NCI-H1092 treated with DMSO at 0.1 percent for 48 hours (cell line): ENCODE measurements around the gene ACOT4.
A peak's percentile ranks its signal among the peaks of the same experiment; 100 is the strongest.
"Not testable (repeated sequence)": the region's sequence is repeated elsewhere in the genome, so short reads cannot be mapped to it uniquely, and the experiment has no call there.

Experiments used
- DNase-seq: peaks from one replicate; lab custom pipeline; 2025; lab: John Stamatoyannopoulos, UW

ACOT4 gene

DNA sequence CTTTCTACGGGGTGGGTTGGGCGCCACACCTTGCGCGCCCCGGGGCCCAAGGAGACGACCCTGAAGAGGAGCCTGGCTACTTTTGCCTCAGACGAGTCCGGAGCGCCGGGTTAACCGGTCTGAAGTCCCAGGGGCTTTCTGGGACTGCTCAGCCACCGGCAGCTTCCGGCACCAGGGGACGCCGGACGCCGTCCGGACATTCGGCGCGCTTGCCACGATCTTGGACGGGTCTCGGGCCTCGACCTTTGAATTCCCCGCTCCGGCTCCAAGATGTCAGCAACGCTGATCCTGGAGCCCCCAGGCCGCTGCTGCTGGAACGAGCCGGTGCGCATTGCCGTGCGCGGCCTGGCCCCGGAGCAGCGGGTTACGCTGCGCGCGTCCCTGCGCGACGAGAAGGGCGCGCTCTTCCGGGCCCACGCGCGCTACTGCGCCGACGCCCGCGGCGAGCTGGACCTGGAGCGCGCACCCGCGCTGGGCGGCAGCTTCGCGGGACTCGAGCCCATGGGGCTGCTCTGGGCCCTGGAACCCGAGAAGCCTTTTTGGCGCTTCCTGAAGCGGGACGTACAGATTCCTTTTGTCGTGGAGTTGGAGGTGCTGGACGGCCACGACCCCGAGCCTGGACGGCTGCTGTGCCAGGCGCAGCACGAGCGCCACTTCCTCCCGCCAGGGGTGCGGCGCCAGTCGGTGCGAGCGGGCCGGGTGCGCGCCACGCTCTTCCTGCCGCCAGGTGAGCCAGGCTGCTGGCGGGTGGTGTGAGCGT is at the start of gene ACOT4:
TSS of gene ACOT4 (plus strand) at position 184 of the 760 bp plus-strand sequence. CDS start at position 271, 87 bp downstream.
- peak; percentile 51 for DNase-seq

DNA sequence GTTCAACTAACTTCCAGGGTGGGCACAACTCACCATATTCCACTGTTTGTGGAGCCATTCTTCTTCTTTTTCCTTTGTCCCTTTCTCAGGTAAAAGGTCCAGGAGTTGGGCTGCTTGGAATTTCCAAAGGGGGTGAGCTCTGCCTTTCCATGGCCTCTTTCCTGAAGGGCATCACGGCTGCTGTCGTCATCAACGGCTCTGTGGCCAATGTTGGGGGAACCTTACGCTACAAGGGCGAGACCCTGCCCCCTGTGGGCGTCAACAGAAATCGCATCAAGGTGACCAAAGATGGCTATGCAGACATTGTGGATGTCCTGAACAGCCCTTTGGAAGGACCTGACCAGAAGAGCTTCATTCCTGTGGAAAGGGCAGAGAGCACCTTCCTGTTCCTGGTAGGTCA is 48.7 kb upstream of the ACOT4 start:
- DNase-seq = not testable (repeated sequence)

GRCh38 chr14:73545353-73545752 is 46.3 kb upstream of the ACOT4 start:
- not testable (repeated sequence) for DNase-seq

DNA sequence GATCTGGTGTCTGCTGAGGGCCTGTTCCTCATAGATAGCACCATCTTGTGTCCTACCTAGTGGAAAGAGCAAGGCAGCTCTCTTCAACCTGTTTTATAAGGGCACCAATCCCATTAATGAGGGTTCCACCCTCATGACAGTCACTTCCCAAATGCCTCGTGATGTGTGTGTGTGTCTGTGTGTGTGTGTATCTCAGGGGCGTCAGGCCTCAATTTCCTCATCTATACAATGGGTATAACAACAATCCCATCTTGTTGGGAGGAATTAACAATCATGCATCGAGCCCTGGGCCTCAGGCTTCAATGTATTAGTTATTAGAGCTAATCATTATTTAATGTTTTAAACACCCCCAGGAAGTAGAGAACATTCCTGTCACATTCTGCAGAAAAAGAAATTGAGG is 42.6 kb upstream of the ACOT4 start:
- DNase-seq = not testable (repeated sequence)

DNA sequence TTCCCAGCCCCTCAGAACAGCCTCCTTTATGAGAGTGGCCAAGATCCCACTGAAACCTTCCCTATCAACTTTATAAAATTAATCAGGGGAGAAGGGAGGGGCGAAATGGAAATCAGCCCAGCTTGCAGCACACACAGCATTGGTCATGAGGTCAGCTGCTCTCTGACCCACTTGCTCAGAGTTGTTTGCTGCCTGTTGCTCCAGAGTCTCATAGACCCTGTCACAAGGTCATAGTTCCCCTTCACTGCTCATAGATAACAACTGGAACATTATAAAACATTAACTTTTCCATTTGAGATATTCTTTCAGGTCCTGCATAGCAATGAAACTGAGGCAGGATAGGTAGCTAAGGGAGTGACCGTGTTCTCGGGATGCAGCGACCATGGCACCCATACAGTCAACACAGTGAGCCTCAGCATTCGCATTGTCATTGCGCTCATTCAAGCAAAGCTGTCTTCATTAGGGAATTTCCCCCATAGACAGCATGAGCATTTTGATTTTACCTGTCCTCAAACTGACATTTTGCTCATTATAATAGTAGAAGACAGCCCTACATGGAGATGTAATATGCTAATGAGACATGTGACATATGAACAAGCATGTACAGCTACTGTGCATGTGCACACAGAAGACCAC is 41.7 kb upstream of the ACOT4 start:
- not testable (repeated sequence) for DNase-seq

DNA sequence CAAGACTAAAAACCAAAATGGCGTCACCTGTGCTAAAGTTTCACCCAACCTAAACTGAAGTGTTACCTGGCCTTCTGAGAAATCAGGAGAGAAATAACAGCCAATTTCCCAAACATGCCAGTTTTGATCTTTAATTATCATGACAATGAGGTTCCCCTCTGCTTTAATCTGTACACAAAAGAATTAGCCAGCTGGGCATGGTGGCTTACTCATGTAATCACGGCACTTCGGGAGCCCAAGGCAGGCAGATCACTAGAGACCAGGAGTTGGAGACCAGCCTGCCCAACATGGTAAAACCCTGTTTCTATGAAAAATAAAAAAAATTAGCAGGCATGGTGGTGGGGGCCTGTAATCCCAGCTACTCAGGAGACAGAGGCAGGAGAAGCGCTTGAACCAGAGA is 37.8 kb upstream of the ACOT4 start:
- DNase-seq = no peak

DNA sequence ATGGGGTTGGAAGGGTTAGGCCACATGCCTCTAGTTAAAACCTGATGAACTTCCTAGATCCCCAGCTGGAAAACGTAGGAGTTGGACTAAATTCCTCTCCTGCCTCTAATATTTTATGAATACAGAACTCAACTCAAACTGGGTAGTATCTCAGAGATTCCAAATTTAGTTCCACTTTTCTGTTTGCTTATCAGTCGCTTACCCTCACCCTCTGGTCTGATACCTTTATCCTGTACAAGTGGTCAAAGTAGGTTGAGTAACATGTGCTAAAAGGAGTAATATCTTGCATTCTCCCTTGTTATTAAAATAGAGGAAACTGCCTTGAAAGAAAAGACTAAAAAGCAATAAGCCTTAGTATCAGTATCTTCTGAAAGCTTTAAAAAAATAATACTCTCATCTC is 34.5 kb upstream of the ACOT4 start:
- DNase-seq = not testable (repeated sequence)

- not testable (repeated sequence) for DNase-seq
These were observed 33.4 kb upstream of the ACOT4 start for GRCh38 chr14:73558238-73558637.

- DNase-seq = not testable (repeated sequence)
These were observed 29.4 kb upstream of the ACOT4 start for GRCh38 chr14:73562256-73562655.

GRCh38 chr14:73562696-73563095 is 29.0 kb upstream of the ACOT4 start:
- DNase-seq = not testable (repeated sequence)

GRCh38 chr14:73566431-73566830 is 25.2 kb upstream of the ACOT4 start:
- not testable (repeated sequence) for DNase-seq

GRCh38 chr14:73566935-73567334 is 24.7 kb upstream of the ACOT4 start:
- not testable (repeated sequence) for DNase-seq

DNA sequence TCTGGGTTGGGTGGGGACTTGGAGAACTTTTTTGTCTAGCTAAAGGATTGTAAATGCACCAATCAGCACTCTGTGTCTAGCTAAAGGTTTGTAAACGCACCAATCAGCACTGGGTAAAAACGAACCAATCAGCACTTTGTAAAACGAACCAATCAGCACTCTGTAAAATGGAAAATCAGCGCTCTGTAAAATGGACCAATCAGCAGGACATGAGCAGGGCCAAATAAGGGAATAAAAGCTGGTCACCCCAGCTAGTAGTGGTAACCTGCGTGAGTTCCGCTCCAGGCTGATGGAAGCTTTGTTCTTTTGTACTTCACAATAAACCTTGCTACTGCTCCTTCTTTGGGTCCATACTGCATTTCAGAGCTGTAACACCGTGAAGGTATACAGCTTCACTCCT is 24.3 kb upstream of the ACOT4 start:
- no peak for DNase-seq

DNA sequence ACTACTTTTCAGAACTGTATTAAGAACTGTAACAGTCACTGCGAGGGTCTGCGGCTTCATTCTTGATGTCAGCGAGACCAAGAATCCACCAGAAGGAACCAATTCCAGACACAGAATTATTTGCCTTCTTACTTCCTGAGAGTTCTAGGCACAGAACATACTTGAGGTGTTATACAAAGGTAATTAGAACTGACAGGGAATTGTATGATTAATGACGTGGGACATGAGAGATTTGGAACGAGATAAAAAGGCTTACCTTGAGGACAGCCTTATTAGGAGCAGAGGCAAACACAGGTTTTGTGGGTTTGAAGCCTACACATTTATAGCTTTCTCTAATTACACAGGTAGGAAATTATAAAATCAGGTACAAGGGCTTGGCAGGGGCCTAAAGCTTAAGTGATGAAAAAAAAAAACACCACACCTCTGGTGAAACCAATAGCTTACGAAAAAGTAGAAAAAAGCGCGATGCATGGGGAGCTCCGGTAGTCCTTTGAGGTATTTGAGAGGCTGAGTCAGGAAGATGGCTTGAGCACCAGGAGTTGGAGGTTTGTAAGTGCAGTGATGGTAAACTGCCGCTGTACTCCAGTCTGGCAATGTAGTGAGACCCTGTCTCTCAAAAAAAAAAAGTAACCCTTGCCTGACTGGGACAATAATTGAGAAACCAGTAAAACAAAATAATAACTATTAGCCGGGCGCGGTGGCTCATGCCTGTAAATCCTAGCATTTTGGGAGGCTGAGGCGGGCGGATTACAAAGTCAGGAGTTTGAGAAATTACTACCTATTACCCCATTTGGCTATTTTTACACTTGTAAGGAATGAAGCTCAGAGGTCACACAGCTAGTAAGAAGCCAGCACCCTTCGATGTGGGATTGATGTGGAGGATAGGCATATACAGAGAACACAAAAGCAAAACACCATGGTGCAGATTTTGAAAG is 23.5 kb upstream of the ACOT4 start:
- peak; percentile 2 for DNase-seq

- not testable (repeated sequence) for DNase-seq
These were observed 22.8 kb upstream of the ACOT4 start for GRCh38 chr14:73568886-73569184.

GRCh38 chr14:73569185-73569958 is 22.3 kb upstream of the ACOT4 start, which contains the start of gene ACOT2:
Gene ACOT2 (plus strand): TSS chr14:73569213. CDS start chr14:73569241, 28 bp downstream.
- peak; percentile 85 for DNase-seq

- DNase-seq = peak; percentile 10
These were observed 20.8 kb upstream of the ACOT4 start for GRCh38 chr14:73570913-73571312.

DNA sequence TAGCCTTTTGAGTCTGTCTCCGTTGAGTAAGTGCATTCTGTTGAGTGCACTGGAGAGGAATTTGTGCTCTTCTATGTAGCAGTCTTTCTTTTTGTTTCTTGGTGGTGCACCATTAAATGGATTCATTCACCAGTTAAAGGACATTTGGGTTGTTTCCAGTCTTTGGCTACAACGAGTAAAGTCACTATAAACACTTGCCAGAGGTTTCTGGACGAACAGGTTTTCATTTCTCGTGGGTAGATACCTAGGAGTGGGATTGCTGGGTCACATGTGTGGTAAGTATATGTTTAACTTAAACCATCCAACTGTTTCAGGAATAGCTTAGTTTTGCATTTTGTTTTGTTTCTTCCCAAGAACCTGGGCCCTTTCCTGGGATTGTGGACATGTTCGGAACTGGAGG is 18.6 kb upstream of the ACOT4 start:
- DNase-seq = not testable (repeated sequence)

DNA sequence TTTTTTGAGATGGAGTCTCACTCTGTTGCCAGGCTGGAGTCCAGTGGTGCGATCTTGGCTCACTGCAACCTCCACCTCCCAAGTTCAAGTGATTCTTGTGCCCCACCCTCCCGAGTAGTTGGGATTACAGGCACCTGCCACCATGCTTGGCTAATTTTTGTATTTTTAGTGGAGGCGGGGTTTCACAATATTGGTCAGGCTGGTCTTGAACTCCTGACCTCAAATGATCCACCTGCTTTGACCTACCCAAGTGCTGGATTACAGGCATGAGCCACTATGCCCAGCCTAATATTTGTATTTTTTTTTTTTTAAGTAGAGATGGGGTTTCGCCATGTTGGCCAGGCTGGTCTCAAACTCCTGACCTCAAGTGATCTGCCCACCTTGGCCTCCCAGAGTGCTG is 17.9 kb upstream of the ACOT4 start:
- DNase-seq = not testable (repeated sequence)

GRCh38 chr14:73574251-73574650 is 17.4 kb upstream of the ACOT4 start:
- DNase-seq = not testable (repeated sequence)

DNA sequence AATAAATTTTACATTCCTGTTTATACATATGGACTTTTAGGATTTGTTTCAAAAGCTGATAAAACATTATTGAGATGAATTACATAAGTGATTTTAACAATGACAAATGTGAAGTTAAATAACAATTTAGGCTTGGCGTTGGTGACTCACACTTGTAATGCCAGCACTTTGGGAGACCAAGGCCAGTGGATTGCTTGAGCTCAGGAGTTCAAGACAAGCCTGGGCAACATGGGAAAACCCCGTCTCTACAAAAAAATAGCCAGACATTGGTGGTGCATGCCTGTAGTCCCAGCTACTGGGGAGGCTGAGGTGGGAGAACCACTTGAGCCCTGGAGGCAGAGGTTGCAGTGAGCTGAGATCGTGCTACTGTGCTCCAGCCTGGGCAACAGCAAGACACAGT is 15.3 kb upstream of the ACOT4 start:
- no peak for DNase-seq

GRCh38 chr14:73577214-73577613 is 14.5 kb upstream of the ACOT4 start:
- not testable (repeated sequence) for DNase-seq
